H9 (cell line): Measurements from ENCODE around the gene SMU1. TPM values are rescaled to one million over a fixed set of nuclear protein-coding genes. Genes with fewer than 3 reads are reported as not detected.

ENCODE experiments used
- DNase-seq: peaks from one replicate; pipeline ENCODE4 v3.0.0-alpha.2; 2017
- H2AFZ ChIP-seq: one replicate; pipeline ENCODE4 v1.6.1; 2013; ENCODE audit warnings: mild to moderate bottlenecking, low read length, control low read depth, moderate library complexity
- H2AK5ac ChIP-seq: 2 replicates; pipeline ENCODE4 v1.6.1; 2013; ENCODE audit warnings: low read length, control low read depth, mixed read lengths; ENCODE audit not compliant: insufficient read length
- H2BK120ac ChIP-seq: one replicate; pipeline ENCODE4 v1.6.1; 2013; ENCODE audit warnings: low read depth, mild to moderate bottlenecking, low read length, control low read depth, inconsistent platforms; ENCODE audit not compliant: poor library complexity, severe bottlenecking
- H2BK12ac ChIP-seq: 2 replicates; pipeline ENCODE4 v1.6.1; 2013; ENCODE audit warnings: low read length, control low read depth, mixed read lengths, low read depth; ENCODE audit not compliant: insufficient read length
- H2BK15ac ChIP-seq: 2 replicates; pipeline ENCODE4 v1.6.1; 2013; ENCODE audit warnings: low read depth, low read length, control low read depth
- H2BK20ac ChIP-seq: one replicate; pipeline ENCODE4 v1.6.1; 2013; ENCODE audit warnings: low read depth, mild to moderate bottlenecking, low read length, control low read depth, inconsistent platforms; ENCODE audit not compliant: poor library complexity, severe bottlenecking
- H2BK5ac ChIP-seq: 2 replicates; pipeline ENCODE4 v1.6.1; 2013; ENCODE audit warnings: low read length, control low read depth, mixed read lengths; ENCODE audit not compliant: insufficient read length
- H3K14ac ChIP-seq: 2 replicates; pipeline ENCODE4 v1.6.1; 2013; ENCODE audit warnings: low read length, control low read depth; ENCODE audit not compliant: insufficient read depth
- H3K18ac ChIP-seq: 2 replicates; pipeline ENCODE4 v1.6.1; 2013; ENCODE audit warnings: low read depth, mild to moderate bottlenecking, mixed read lengths, low read length, control low read depth; ENCODE audit not compliant: insufficient read length
- H3K23ac ChIP-seq: 2 replicates; pipeline ENCODE4 v1.6.1; 2013; ENCODE audit warnings: low read length, control low read depth, mixed read lengths, low read depth; ENCODE audit not compliant: insufficient read length
- H3K23me2 ChIP-seq: 2 replicates; pipeline ENCODE4 v1.6.1; 2013; ENCODE audit warnings: low read depth, mild to moderate bottlenecking, mixed read lengths, low read length, control low read depth; ENCODE audit not compliant: insufficient read length, poor library complexity, severe bottlenecking
- H3K27ac ChIP-seq: 2 replicates; pipeline ENCODE4 v1.5.1; 2013; ENCODE audit warnings: low read length, control low read depth, mixed read lengths, low read depth; ENCODE audit not compliant: insufficient read length
- H3K27me3 ChIP-seq: 2 replicates; pipeline ENCODE4 v1.6.1; 2013; ENCODE audit warnings: low read length, control low read depth, inconsistent platforms; ENCODE audit not compliant: insufficient read depth
- H3K4ac ChIP-seq: 2 replicates; pipeline ENCODE4 v1.6.1; 2013; ENCODE audit warnings: low read depth, mild to moderate bottlenecking, control low read depth, inconsistent platforms, low read length, moderate library complexity
- H3K4me1 ChIP-seq: 2 replicates; pipeline ENCODE4 v1.6.1; 2013; ENCODE audit warnings: low read length, control low read depth, inconsistent platforms; ENCODE audit not compliant: insufficient read depth
- H3K4me2 ChIP-seq: 2 replicates; pipeline ENCODE4 v1.6.1; 2013; ENCODE audit warnings: low read length, control low read depth, mixed read lengths; ENCODE audit not compliant: insufficient read length, insufficient read depth
- H3K56ac ChIP-seq: 2 replicates; pipeline ENCODE4 v1.6.1; 2013; ENCODE audit warnings: low read depth, mild to moderate bottlenecking, mixed read lengths, low read length, control low read depth; ENCODE audit not compliant: insufficient read length
- H3K79me1 ChIP-seq: 2 replicates; pipeline ENCODE4 v1.6.1; 2013; ENCODE audit warnings: low read depth, mild to moderate bottlenecking, moderate library complexity, low read length, control low read depth, inconsistent platforms; ENCODE audit not compliant: insufficient read depth, poor library complexity, severe bottlenecking
- H3K79me2 ChIP-seq: 2 replicates; pipeline ENCODE4 v1.6.1; 2013; ENCODE audit warnings: low read length, control low read depth, inconsistent platforms; ENCODE audit not compliant: insufficient read depth
- H3K9ac ChIP-seq: 2 replicates; pipeline ENCODE4 v1.6.1; 2013; ENCODE audit warnings: low read length, control low read depth, mixed read lengths; ENCODE audit not compliant: insufficient read length; ENCODE audit errors: extremely low read depth
- H3K9me3 ChIP-seq: one replicate; pipeline ENCODE4 v1.6.1; 2013; ENCODE audit warnings: low read depth, low read length, inconsistent platforms; ENCODE audit not compliant: control insufficient read depth
- H3T11ph ChIP-seq: one replicate; pipeline ENCODE4 v1.6.1; 2013; ENCODE audit warnings: mild to moderate bottlenecking, low read length, control low read depth, inconsistent platforms
- H4K20me1 ChIP-seq: one replicate; pipeline ENCODE4 v1.6.1; 2013; ENCODE audit not compliant: control insufficient read depth, insufficient read length, insufficient read depth
- H4K5ac ChIP-seq: 2 replicates; pipeline ENCODE4 v1.6.1; 2013; ENCODE audit warnings: low read depth, mild to moderate bottlenecking, mixed read lengths, low read length, control low read depth; ENCODE audit not compliant: insufficient read length
- H4K8ac ChIP-seq: replicated peaks from 2 replicates; pipeline ENCODE4 v1.6.1; 2013; ENCODE audit warnings: low read length, control low read depth, mixed read lengths, low read depth; ENCODE audit not compliant: insufficient read length
- H4K91ac ChIP-seq: 2 replicates; pipeline ENCODE4 v1.6.1; 2013; ENCODE audit warnings: low read depth, mild to moderate bottlenecking, moderate library complexity, mixed read lengths, low read length, control low read depth; ENCODE audit not compliant: insufficient read length
- H3K27ac Mint-ChIP-seq, 3 experiments: 2 replicates in 2 of 3; 3 replicates in 1 of 3; pipeline ENCODE4 v1.8.0; 2020 to 2021; ENCODE audit warnings: mixed read lengths in 3 of 3, mild to moderate bottlenecking in 1 of 3, moderate library complexity in 1 of 3
- H3K27me3 Mint-ChIP-seq: 2 replicates; pipeline ENCODE4 v1.8.0; 2021; ENCODE audit warnings: low read depth, mild to moderate bottlenecking, moderate library complexity, mixed read lengths
- H3K36me3 Mint-ChIP-seq, 3 experiments: 2 replicates in 2 of 3; 3 replicates in 1 of 3; pipeline ENCODE4 v1.8.0; 2020 to 2021; ENCODE audit warnings: low read depth in 3 of 3, mixed read lengths in 3 of 3; ENCODE audit not compliant: insufficient read depth in 1 of 3
- H3K4me1 Mint-ChIP-seq, 2 experiments: 2 replicates each; pipeline ENCODE4 v1.8.0; 2020; ENCODE audit warnings: mixed read lengths in 2 of 2
- H3K4me3 Mint-ChIP-seq, 2 experiments: 2 replicates in 1 of 2; 3 replicates in 1 of 2; pipeline ENCODE4 v1.8.0; 2020 to 2021; ENCODE audit warnings: mild to moderate bottlenecking in 2 of 2, mixed read lengths in 2 of 2, moderate library complexity in 1 of 2
- H3K9me3 Mint-ChIP-seq, 2 experiments: 2 replicates in 1 of 2; 3 replicates in 1 of 2; pipeline ENCODE4 v1.8.0; 2020; ENCODE audit warnings: mild to moderate bottlenecking in 2 of 2, mixed read lengths in 2 of 2, moderate library complexity in 1 of 2
- CTCF ChIP-seq: fragments of 200-600 bp; sonication (generic); conservative IDR thresholded peaks from 3 replicates; pipeline ENCODE4 v1.8.0; 2021; ENCODE audit warnings: antibody characterized with exemption, mild to moderate bottlenecking
- WGBS: extraction: QIAGEN DNeasy Blood & Tissue Kit; methylation state at CpG from one replicate; pipeline ENCODE4 v1.1.7; 2013; ENCODE audit warnings: missing lambda C conversion rate, low lambda C conversion rate, mixed read lengths; ENCODE audit not compliant: insufficient read length; ENCODE audit errors: extremely low coverage; 5-methylcytosine and 5-hydroxymethylcytosine counted together
- total RNA-seq: library from RNA; stranded (reverse); gene quantifications from 2 replicates; pipeline ENCODE4 v1.2.1, GENCODE V29; 2021

The SMU1 gene
- total RNA-seq, 1 experiment from 2014 or later = 26.9 TPM

GRCh38 chr9:33042473-33042872 is 34.0 kb downstream of the SMU1 start:
- Histone ChIP-seq H3K9ac (no peak overlapping the region), H3K18ac (no peak overlapping the region), H4K91ac (no peak overlapping the region), H2BK120ac (no peak overlapping the region), H3K23me2 (peaks cover 7% of the 10 kb centered on the region), H3K4me2 (no peak overlapping the region), H3K23ac (no peak overlapping the region), H3K56ac (no peak overlapping the region), H2AK5ac (no peak overlapping the region), H2BK20ac (no peak overlapping the region), H3T11ph (no peak overlapping the region), H3K79me1 (no peaks in the 10 kb centered on the region), H4K20me1 (no peaks in the 10 kb centered on the region), H3K9me3 (no peaks in the 10 kb centered on the region), H3K4ac (no peak overlapping the region), H3K27ac (no peak overlapping the region), H2AFZ (no peak overlapping the region), H3K27me3 (no peaks in the 10 kb centered on the region), H2BK12ac (no peak overlapping the region), H2BK15ac (no peak overlapping the region), H4K8ac (no peak overlapping the region), H4K5ac (no peak overlapping the region), H3K79me2 (no peaks in the 10 kb centered on the region), H3K4me1 (0 out of 2 replicates have a peak, but pooled peaks cover 3% of the 10 kb centered on the region), H3K14ac (no peak overlapping the region), H2BK5ac (no peak overlapping the region)
- WGBS = no CpG with 5 or more reads among the region's 8 CpGs
- Mint-ChIP-seq H3K36me3 (peaks cover 12 to 44% (median 31%) of the 10 kb centered on the region in 3 experiments; a peak in 6 of 7 replicates), H3K27me3 (no peaks in the 10 kb centered on the region), H3K9me3 (no peaks in the 10 kb centered on the region), H3K4me3 (no peak overlapping the region; a peak in 1 of 5 replicates), H3K4me1 (peaks cover 17 to 19% of the 10 kb centered on the region in 2 experiments), H3K27ac (peak overlapping the region in 1 of 3 experiments; percentile 94; a peak in 1 of 7 replicates)
- TF ChIP-seq CTCF = no peak
- DNase-seq = no peak
